ENCODE results near the gene TMEM229A.

Gene TMEM229A

DNA sequence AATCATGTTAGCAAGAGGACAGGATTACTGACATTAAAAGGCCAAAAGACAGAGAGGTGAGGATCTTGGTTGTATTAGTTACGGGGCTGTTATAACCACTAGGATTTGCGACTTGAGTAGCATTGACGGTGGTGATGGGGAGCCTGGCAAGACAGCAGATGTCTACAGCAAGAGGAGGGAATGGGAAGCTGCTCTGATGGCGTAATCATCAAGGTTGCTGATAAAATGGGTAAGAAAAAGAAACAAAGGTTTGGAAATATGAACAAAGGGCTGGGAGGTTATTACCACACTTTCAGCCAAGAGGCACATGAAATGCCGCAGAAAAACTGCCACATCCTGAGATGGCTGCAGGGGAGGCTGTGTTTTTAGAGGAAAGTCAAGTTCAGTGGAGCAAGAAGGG lies 33.9 kb downstream of the TMEM229A start:
- no peak for DNase-seq (ENCODE audit: low read depth)
- H3K4me3 ChIP-seq (ENCODE audit: control insufficient read depth, low read depth, low read length), result no peak overlapping the region
- no peak for TF ChIP-seq CTCF (IDR thresholded peaks at IDR 0.05; ENCODE audit: control insufficient read depth, insufficient read depth, low read depth, low read length, missing control alignments)

GRCh38 chr7:123996327-123996625 lies 36.6 kb downstream of the TMEM229A start:
- DNase-seq (ENCODE audit: low read depth), result no peak

GRCh38 chr7:123995617-123996326 lies 37.1 kb downstream of the TMEM229A start:
- no peak for TF ChIP-seq CTCF (IDR thresholded peaks at IDR 0.05; ENCODE audit: control insufficient read depth, insufficient read depth, low read depth, low read length, missing control alignments)
- H3K4me3 ChIP-seq (ENCODE audit: control insufficient read depth, low read depth, low read length), result no peak overlapping the region
- DNase-seq (ENCODE audit: low read depth), result no peak

More at GRCh38 chr7:123996327-123996625, 36.6 kb downstream of the TMEM229A start:
- no peak for TF ChIP-seq CTCF (IDR thresholded peaks at IDR 0.05; ENCODE audit: control insufficient read depth, insufficient read depth, low read depth, low read length, missing control alignments)
- H3K4me3 ChIP-seq (ENCODE audit: control insufficient read depth, low read depth, low read length), result no peak overlapping the region

DNA sequence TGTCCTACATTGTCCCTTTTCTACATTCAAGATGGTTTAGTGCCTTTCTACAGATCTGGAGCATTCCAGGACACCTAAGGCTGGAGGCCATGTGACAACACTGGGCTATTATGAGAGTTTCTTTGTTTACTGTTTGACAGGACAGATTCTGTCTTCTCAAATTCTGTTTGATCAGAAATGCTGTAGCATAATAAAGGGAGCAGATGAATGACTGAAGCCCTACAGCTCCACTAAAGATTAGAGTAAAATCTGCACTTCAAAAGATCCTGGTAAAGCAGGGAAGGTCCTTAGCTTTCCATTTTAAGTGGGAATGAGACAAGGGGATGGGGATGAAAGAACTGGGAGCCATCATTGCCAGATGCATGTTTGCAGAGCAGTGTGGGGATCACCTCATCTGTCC lies 38.4 kb downstream of the TMEM229A start:
- no peak for TF ChIP-seq CTCF (IDR thresholded peaks at IDR 0.05; ENCODE audit: control insufficient read depth, insufficient read depth, low read depth, low read length, missing control alignments)
- no peak overlapping the region for H3K4me3 ChIP-seq (ENCODE audit: control insufficient read depth, low read depth, low read length)
- no peak for DNase-seq (ENCODE audit: low read depth)

- no peak for TF ChIP-seq CTCF (IDR thresholded peaks at IDR 0.05; ENCODE audit: control insufficient read depth, insufficient read depth, low read depth, low read length, missing control alignments)
- DNase-seq (ENCODE audit: low read depth), result no peak
- no peak overlapping the region for H3K4me3 ChIP-seq (ENCODE audit: control insufficient read depth, low read depth, low read length)
Measured at GRCh38 chr7:123993996-123994395, 38.9 kb downstream of the TMEM229A start.

DNA sequence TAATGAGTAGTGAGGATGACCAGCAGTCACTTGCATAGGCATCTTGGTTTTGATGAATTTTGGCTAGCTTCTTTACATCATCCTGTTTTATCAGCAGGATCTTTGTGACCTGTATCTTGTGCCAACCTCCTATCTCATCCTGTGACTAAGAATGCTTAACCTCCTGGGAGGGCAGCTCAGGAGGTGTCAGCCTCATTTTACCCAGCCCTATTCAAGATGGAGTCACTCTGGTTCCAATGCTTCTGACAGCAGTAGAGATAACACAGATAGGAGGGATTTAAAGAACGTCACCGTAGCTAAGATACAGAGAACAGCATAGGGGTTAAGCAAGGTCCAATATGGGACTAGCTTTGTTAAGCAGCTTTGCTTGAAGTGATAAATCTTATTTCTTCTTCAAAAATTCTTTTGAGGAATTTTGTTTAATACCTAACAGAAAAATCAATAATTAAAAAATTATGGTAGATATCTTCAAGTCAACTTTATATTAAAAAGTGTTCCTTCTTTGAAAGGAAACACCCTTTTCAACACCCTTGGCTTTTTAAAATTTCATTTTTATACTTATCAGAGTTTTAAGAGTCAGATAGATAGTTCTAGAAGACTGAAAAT lies 39.9 kb downstream of the TMEM229A start:
- no peak for TF ChIP-seq CTCF (IDR thresholded peaks at IDR 0.05; ENCODE audit: control insufficient read depth, insufficient read depth, low read depth, low read length, missing control alignments)
- no peak for DNase-seq (ENCODE audit: low read depth)
- no peak overlapping the region for H3K4me3 ChIP-seq (ENCODE audit: control insufficient read depth, low read depth, low read length)
